ENCODE measurements around the gene USP11. TPM values are rescaled to one million over a fixed set of nuclear protein-coding genes. Genes with fewer than 3 reads are reported as not detected.

USP11 gene
- total RNA-seq, 1 experiment from 2014 or later, result 72.0 TPM

- CTCF ChIA-PET, result no interaction called here
- Mint-ChIP-seq H3K36me3 (ENCODE audit: insufficient read depth, unreplicated experiment) (peaks cover 68% of the 10 kb centered on the region), H3K4me1 (ENCODE audit: low read depth, unreplicated experiment) (peaks cover 18% of the 10 kb centered on the region), H3K4me3 (ENCODE audit: low read depth, unreplicated experiment) (no peak overlapping the region), H3K27ac (ENCODE audit: unreplicated experiment) (no peak overlapping the region), H3K27me3 (ENCODE audit: unreplicated experiment) (no peaks in the 10 kb centered on the region), H3K9me3 (ENCODE audit: low read depth, unreplicated experiment) (no peaks in the 10 kb centered on the region)
- DNase-seq, result no peak
- BruUV-seq (replicated peaks), result no TSS peak
- intact Hi-C loops (cut with micrococcal nuclease; ENCODE audit: unreplicated experiment), result loop anchor here (10.0 kb wide), 1 partner anchor 827 kb away; no protein-coding TSS in a partner anchor
- no peak for TF ChIP-seq CTCF (IDR thresholded peaks at IDR 0.05; ENCODE audit: unreplicated experiment)
Measured at GRCh38 chrX:47197526-47197925, 35.3 kb upstream of the USP11 start.

- no peak for DNase-seq
- H3K27me3 Mint-ChIP-seq (ENCODE audit: unreplicated experiment), result no peaks in the 10 kb centered on the region
- H3K36me3 Mint-ChIP-seq (ENCODE audit: insufficient read depth, unreplicated experiment), result peaks cover 71% of the 10 kb centered on the region
- BruUV-seq (replicated peaks), result no TSS peak
- H3K27ac Mint-ChIP-seq (ENCODE audit: unreplicated experiment), result no peak overlapping the region
- intact Hi-C loops (cut with micrococcal nuclease; ENCODE audit: unreplicated experiment), result loop anchor here (10.0 kb wide), 1 partner anchor 827 kb away; no protein-coding TSS in a partner anchor
- no peak for TF ChIP-seq CTCF (IDR thresholded peaks at IDR 0.05; ENCODE audit: unreplicated experiment)
- no peaks in the 10 kb centered on the region for H3K9me3 Mint-ChIP-seq (ENCODE audit: low read depth, unreplicated experiment)
- no peak overlapping the region for H3K4me3 Mint-ChIP-seq (ENCODE audit: low read depth, unreplicated experiment)
- peaks cover 18% of the 10 kb centered on the region for H3K4me1 Mint-ChIP-seq (ENCODE audit: low read depth, unreplicated experiment)
- CTCF ChIA-PET, result no interaction called here
Measured at GRCh38 chrX:47198026-47198686, 34.7 kb upstream of the USP11 start.

GRCh38 chrX:47198687-47199080 lies 34.1 kb upstream of the USP11 start:
- CTCF ChIA-PET, result no interaction called here
- peaks cover 71% of the 10 kb centered on the region for H3K36me3 Mint-ChIP-seq (ENCODE audit: insufficient read depth, unreplicated experiment)
- H3K27me3 Mint-ChIP-seq (ENCODE audit: unreplicated experiment), result no peaks in the 10 kb centered on the region
- no peak overlapping the region for H3K27ac Mint-ChIP-seq (ENCODE audit: unreplicated experiment)
- no peak for DNase-seq
- H3K9me3 Mint-ChIP-seq (ENCODE audit: low read depth, unreplicated experiment), result no peaks in the 10 kb centered on the region
- no peak for TF ChIP-seq CTCF (IDR thresholded peaks at IDR 0.05; ENCODE audit: unreplicated experiment)
- no peak overlapping the region for H3K4me3 Mint-ChIP-seq (ENCODE audit: low read depth, unreplicated experiment)
- H3K4me1 Mint-ChIP-seq (ENCODE audit: low read depth, unreplicated experiment), result peaks cover 18% of the 10 kb centered on the region
- no TSS peak for BruUV-seq (replicated peaks)
- intact Hi-C loops (cut with micrococcal nuclease; ENCODE audit: unreplicated experiment), result loop anchor here (10.0 kb wide), 1 partner anchor 826 kb away; no protein-coding TSS in a partner anchor

- H3K36me3 Mint-ChIP-seq (ENCODE audit: insufficient read depth, unreplicated experiment), result peaks cover 71% of the 10 kb centered on the region
- CTCF ChIA-PET, result no interaction called here
- no peak for TF ChIP-seq CTCF (IDR thresholded peaks at IDR 0.05; ENCODE audit: unreplicated experiment)
- BruUV-seq (replicated peaks), result no TSS peak
- peaks cover 18% of the 10 kb centered on the region for H3K4me1 Mint-ChIP-seq (ENCODE audit: low read depth, unreplicated experiment)
- H3K27ac Mint-ChIP-seq (ENCODE audit: unreplicated experiment), result no peak overlapping the region
- no peak for DNase-seq
- no peaks in the 10 kb centered on the region for H3K9me3 Mint-ChIP-seq (ENCODE audit: low read depth, unreplicated experiment)
- no peaks in the 10 kb centered on the region for H3K27me3 Mint-ChIP-seq (ENCODE audit: unreplicated experiment)
- no peak overlapping the region for H3K4me3 Mint-ChIP-seq (ENCODE audit: low read depth, unreplicated experiment)
- intact Hi-C loops (cut with micrococcal nuclease; ENCODE audit: unreplicated experiment), result loop anchor here (10.0 kb wide), 1 partner anchor 826 kb away; no protein-coding TSS in a partner anchor
Measured at GRCh38 chrX:47199286-47199685, 33.5 kb upstream of the USP11 start.
